Measurements from ENCODE around the gene SAMHD1.
A peak's percentile ranks its signal among the peaks of the same experiment; 100 is the strongest.
"Not testable (repeated sequence)": the region's sequence is repeated elsewhere in the genome, so short reads cannot be mapped to it uniquely, and the experiment has no call there.

The SAMHD1 gene

DNA sequence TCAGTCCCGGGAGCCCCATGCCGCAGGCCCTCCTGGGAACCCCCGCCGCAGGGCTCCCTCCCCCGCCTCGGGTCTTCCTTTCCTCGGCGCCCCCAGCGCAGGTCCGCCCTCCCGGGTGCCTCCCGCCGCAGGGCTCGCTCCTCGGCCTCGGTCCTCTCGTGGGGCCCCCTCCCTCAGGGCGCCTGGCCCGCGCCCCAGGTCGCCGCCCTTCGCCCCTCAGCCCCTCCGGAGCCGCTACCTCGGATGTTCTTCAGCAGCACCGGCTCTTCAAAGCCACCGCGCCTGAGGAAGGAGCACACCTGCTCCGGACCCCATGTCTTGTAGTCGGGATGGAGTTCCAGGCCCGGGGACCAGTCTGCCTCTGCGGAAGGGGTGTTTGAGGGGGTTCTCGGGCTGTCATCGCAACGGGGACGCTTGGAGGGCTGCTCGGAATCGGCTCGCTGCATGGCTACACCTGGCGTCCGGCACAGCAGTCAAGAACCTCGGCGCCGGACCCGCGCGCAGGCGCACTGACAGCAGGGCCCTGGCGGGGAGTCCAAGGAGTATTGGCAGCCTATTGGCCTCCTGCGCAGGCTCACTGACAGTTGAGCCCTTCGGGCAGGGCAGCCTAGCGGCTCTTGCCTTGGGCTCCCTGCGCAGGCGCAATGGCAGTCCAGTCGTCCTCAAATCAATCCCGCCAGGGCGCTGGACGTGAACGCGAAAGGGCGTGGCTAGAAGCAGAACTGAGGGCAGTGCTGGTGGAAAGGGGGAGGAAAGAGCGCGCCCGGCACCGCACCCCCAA, at the start of gene SAMHD1:
Gene SAMHD1 (minus strand): TSS at position 511 of the 781 bp plus-strand sequence. CDS start 65 bp downstream, at position 446.
- ChIA-PET POLR2A (no interaction called here), CTCF (no interaction called here)
- peak within 1 kb of the TSS; percentile 99 for H3K4me3 ChIP-seq (ENCODE audit: low read depth, low read length)
- peak; percentile 89 for DNase-seq (ENCODE audit: low read depth, low spot score)
- TF ChIP-seq, protein P1, sequence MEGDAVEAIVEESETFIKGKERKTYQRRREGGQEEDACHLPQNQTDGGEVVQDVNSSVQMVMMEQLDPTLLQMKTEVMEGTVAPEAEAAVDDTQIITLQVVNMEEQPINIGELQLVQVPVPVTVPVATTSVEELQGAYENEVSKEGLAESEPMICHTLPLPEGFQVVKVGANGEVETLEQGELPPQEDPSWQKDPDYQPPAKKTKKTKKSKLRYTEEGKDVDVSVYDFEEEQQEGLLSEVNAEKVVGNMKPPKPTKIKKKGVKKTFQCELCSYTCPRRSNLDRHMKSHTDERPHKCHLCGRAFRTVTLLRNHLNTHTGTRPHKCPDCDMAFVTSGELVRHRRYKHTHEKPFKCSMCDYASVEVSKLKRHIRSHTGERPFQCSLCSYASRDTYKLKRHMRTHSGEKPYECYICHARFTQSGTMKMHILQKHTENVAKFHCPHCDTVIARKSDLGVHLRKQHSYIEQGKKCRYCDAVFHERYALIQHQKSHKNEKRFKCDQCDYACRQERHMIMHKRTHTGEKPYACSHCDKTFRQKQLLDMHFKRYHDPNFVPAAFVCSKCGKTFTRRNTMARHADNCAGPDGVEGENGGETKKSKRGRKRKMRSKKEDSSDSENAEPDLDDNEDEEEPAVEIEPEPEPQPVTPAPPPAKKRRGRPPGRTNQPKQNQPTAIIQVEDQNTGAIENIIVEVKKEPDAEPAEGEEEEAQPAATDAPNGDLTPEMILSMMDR (IDR thresholded peaks at IDR 0.05; ENCODE audit: insufficient read depth, low read length, missing control alignments) = no peak

DNA sequence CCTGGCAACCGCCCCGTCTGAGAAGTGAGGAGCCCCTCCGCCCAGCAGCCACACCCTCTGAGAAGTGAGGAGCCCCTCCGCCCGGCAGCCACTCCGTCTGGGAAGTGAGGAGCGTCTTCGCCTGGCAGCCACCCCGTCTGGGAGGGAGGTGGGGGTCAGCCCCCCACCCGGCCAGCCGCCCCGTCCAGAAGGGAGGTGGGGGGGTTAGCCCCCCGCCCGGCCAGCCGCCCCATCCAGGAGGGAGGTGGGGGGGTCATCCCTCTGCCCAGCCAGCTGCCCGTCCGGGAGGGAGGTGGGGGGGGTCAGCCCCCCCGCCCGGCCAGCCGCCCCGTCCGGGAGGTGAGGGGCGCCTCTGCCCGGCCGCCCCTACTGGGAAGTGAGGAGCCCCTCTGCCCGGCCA, 48.7 kb upstream of the SAMHD1 start:
- H3K4me3 ChIP-seq (ENCODE audit: low read depth, low read length); POLR2A ChIA-PET; CTCF ChIA-PET; DNase-seq (ENCODE audit: low read depth, low spot score): not testable (repeated sequence)

DNA sequence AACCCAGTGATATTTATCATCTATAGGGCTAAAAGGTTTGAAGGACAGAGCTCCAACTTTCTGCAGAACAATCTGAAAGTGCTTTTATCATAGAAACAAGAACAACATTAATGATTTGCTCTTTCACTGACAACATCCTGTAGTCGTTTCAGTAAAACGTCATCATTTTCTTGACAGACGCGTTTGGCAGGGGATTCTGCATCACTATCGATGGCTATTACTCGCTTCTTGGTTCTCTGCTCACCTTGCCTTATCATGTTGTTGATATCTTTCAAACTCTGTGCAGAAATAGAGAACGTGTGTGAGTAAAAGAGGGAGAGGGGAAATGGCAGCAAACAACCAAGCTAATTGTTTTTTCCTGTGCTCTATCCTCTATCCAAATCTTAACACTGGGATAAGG, 47.1 kb upstream of the SAMHD1 start:
- TF ChIP-seq, protein P1 (IDR thresholded peaks at IDR 0.05; ENCODE audit: insufficient read depth, low read length, missing control alignments) = no peak
- no peak for DNase-seq (ENCODE audit: low read depth, low spot score)
- no peak overlapping the region for H3K4me3 ChIP-seq (ENCODE audit: low read depth, low read length)
- ChIA-PET CTCF (interaction anchor here (1.8 kb wide), 1 partner anchor 10 kb away, joined by 8 read pairs; no protein-coding TSS in a partner anchor), POLR2A (no interaction called here)

DNA sequence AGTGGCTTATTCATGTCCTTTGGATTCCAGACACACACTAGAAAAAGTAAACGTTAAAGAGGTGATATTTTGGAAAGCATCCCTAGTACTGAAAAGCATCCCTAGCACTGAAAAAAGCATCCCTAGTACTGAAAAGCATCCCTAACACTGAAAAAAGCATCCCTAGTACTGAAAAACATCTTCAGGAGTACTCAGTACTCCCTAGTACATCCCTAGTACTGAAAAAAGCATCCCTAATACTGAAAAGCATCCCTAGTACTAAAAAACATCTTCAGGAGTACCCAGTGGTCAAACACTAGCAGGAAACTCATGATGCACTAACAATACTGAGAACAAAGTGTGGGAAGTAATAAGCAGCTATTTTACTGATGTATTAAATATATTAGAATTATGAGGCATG, 45.6 kb upstream of the SAMHD1 start:
- POLR2A ChIA-PET = no interaction called here
- CTCF ChIA-PET = no interaction called here
- no peak overlapping the region for H3K4me3 ChIP-seq (ENCODE audit: low read depth, low read length)
- no peak for DNase-seq (ENCODE audit: low read depth, low spot score)
- TF ChIP-seq, protein P1 (IDR thresholded peaks at IDR 0.05; ENCODE audit: insufficient read depth, low read length, missing control alignments) = no peak

DNA sequence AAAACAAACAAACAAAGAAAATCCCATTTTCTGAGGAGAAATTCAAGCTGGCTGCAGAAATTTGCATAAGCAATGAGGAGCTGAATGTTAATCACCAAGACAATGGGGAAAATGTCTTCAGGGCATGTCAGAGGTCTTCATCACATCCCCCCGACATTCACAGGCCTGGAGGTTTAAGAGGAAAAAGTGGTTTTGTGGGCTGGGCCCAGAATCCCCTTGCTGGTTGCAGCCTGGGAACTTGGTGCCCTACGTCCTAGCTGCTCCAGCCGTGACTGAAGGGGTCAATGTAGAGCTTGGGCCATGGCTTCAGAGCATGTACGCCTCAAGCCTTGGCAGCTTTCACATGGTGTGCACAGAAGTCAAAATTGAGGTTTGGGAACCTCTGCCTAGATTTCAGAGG, 42.7 kb upstream of the SAMHD1 start:
- H3K4me3 ChIP-seq (ENCODE audit: low read depth, low read length); DNase-seq (ENCODE audit: low read depth, low spot score); CTCF ChIA-PET; POLR2A ChIA-PET: not testable (repeated sequence)

DNA sequence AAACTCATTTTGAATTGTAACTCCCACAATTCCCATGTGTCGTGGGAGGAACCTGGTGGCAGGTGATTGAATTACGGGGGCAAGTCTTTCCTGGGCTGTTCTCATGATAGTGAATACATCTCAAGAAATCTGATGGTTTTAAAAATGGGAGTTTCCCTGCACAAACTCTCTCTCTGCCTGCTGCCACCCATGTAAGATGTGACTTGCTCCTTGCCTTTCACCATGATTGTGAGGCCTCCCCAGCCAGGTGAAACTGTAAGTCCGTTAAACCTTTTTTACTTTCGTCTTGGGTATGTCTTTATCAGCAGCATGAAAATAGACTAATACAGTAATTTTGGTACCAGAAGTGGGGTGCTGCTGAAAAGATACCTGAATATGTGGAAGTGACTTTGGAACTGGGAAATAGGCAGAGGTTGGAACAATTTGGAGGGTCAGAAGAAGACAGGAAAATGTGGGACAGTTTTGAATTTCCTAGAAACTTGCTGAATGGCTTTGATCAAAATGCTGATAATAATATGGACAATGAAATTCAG, 41.4 kb upstream of the SAMHD1 start:
- ChIA-PET CTCF (no interaction called here), POLR2A (no interaction called here)
- DNase-seq (ENCODE audit: low read depth, low spot score) = no peak
- TF ChIP-seq, protein P1 (IDR thresholded peaks at IDR 0.05; ENCODE audit: insufficient read depth, low read length, missing control alignments) = no peak
- H3K4me3 ChIP-seq (ENCODE audit: low read depth, low read length) = no peak overlapping the region

DNA sequence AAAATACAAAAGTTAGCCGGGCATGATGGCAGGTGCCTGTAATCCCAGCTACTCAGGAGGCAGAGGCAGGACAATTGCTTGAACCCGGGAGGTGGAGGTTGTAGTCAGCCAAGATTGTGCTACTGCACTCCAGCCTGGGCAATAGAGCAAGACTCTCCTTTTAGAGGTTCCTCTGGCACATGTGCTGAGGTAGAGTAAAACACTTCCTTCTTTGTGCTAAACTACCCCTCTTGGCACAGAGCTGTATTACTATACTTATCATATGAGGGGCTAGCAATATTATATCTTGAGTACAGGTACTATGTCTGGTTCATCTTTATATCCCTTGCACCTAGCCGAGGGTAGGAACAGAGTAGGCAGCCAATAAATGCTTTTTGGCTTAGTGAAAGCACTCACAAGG, 40.2 kb upstream of the SAMHD1 start:
- POLR2A ChIA-PET = no interaction called here

More for the DNA sequence above, 40.2 kb upstream of the SAMHD1 start:
- TF ChIP-seq, protein P1 (IDR thresholded peaks at IDR 0.05; ENCODE audit: insufficient read depth, low read length, missing control alignments) = no peak
- H3K4me3 ChIP-seq (ENCODE audit: low read depth, low read length) = no peak overlapping the region
- no peak for DNase-seq (ENCODE audit: low read depth, low spot score)
- CTCF ChIA-PET = no interaction called here
